GM23338 (cell line): Measurements from ENCODE around the gene DDX41. TPM values are rescaled to one million over a fixed set of nuclear protein-coding genes. Genes with fewer than 3 reads are reported as not detected.
A peak's percentile ranks its signal among the peaks of the same experiment; 100 is the strongest.

ENCODE experiments used
- ATAC-seq: fragments of 200-7000 bp; cut with Tn5 transposase; 3 replicates; pipeline ENCODE4 v1.9.1; 2020
- DNase-seq: peaks from one replicate; pipeline ENCODE4 v3.0.0-alpha.2; 2015; ENCODE audit warnings: low spot score
- H2AFZ ChIP-seq: fragments of 200-600 bp; sonication (generic); 2 replicates; pipeline ENCODE4 v1.8.0; 2016; ENCODE audit warnings: antibody characterized with exemption, mild to moderate bottlenecking, moderate library complexity
- H3F3A ChIP-seq: fragments of 200-600 bp; sonication (generic); replicated peaks from 2 replicates; pipeline ENCODE4 v1.8.0; 2017; ENCODE audit warnings: antibody characterized with exemption, mixed run types, low read depth
- H3K27ac ChIP-seq: fragments of 200-600 bp; sonication (generic); 2 replicates; pipeline ENCODE4 v1.6.1; 2016; ENCODE audit warnings: low read depth
- H3K27me3 ChIP-seq: fragments of 200-600 bp; sonication (generic); 2 replicates; pipeline ENCODE4 v1.8.0; 2016; ENCODE audit warnings: mild to moderate bottlenecking, mixed run types, moderate library complexity; ENCODE audit not compliant: insufficient read depth
- H3K36me3 ChIP-seq: fragments of 200-600 bp; sonication (generic); 2 replicates; pipeline ENCODE4 v1.8.0; 2016; ENCODE audit warnings: mild to moderate bottlenecking; ENCODE audit not compliant: insufficient read depth
- H3K4me1 ChIP-seq: fragments of 200-600 bp; sonication (generic); 2 replicates; pipeline ENCODE4 v1.8.0; 2016; ENCODE audit warnings: mild to moderate bottlenecking, moderate library complexity; ENCODE audit not compliant: insufficient read depth
- H3K4me2 ChIP-seq: fragments of 200-600 bp; sonication (generic); 2 replicates; pipeline ENCODE4 v1.7.1; 2017; ENCODE audit warnings: mixed run types
- H3K4me3 ChIP-seq: fragments of 200-600 bp; sonication (generic); 2 replicates; pipeline ENCODE4 v1.6.1; 2016; ENCODE audit warnings: mixed run types
- H3K79me2 ChIP-seq: fragments of 200-600 bp; sonication (generic); replicated peaks from 2 replicates; pipeline ENCODE4 v1.8.0; 2017; ENCODE audit warnings: mild to moderate bottlenecking; ENCODE audit not compliant: insufficient read depth
- H3K9me2 ChIP-seq: fragments of 200-600 bp; sonication (generic); 2 replicates; pipeline ENCODE4 v1.8.0; 2017; ENCODE audit not compliant: insufficient read depth
- H4K20me1 ChIP-seq: fragments of 200-600 bp; sonication (generic); replicated peaks from 2 replicates; pipeline ENCODE4 v1.8.0; 2017; ENCODE audit warnings: mild to moderate bottlenecking; ENCODE audit not compliant: insufficient read depth
- H3K27ac Mint-ChIP-seq: 2 replicates; pipeline ENCODE4 v1.8.0; 2020; ENCODE audit warnings: inconsistent platforms, mild to moderate bottlenecking, moderate library complexity, mixed read lengths
- H3K27me3 Mint-ChIP-seq: 3 replicates; pipeline ENCODE4 v1.8.0; 2022; ENCODE audit warnings: low read depth, mild to moderate bottlenecking, moderate library complexity, mixed read lengths, inconsistent platforms; ENCODE audit not compliant: insufficient read depth, poor library complexity
- H3K36me3 Mint-ChIP-seq: 3 replicates; pipeline ENCODE4 v1.8.0; 2021; ENCODE audit warnings: low read depth, mild to moderate bottlenecking, inconsistent platforms, moderate library complexity, mixed read lengths
- H3K4me1 Mint-ChIP-seq: 3 replicates; pipeline ENCODE4 v1.8.0; 2020; ENCODE audit warnings: mild to moderate bottlenecking, inconsistent platforms, mixed read lengths
- H3K4me3 Mint-ChIP-seq: 3 replicates; pipeline ENCODE4 v1.8.0; 2021; ENCODE audit warnings: moderate library complexity, mild to moderate bottlenecking, inconsistent platforms, mixed read lengths
- H3K9me3 Mint-ChIP-seq: 3 replicates; pipeline ENCODE4 v1.8.0; 2020; ENCODE audit warnings: moderate library complexity, mild to moderate bottlenecking, inconsistent platforms, mixed read lengths
- CTCF ChIP-seq, 2 experiments: fragments of 200-600 bp in 1 of 2; sonication (generic) in 1 of 2; conservative IDR thresholded peaks; 2 replicates each; pipeline versions ENCODE4 v1.5.1 to v1.6.1; 2016 to 2017; ENCODE audit warnings: antibody characterized with exemption in 2 of 2, low read depth in 2 of 2, mild to moderate bottlenecking in 2 of 2, moderate library complexity in 1 of 2
- ETS1 ChIP-seq: IDR thresholded peaks from 2 replicates; pipeline ENCODE4 v1.6.1; 2016; ENCODE audit warnings: antibody characterized with exemption
- EZH2 ChIP-seq: fragments of 200-600 bp; sonication (generic); IDR thresholded peaks from one replicate; pipeline ENCODE4 v1.8.0; 2017; ENCODE audit warnings: antibody characterized with exemption, mild to moderate bottlenecking, low read depth; ENCODE audit not compliant: unreplicated experiment
- EZH2phosphoT487 ChIP-seq: fragments of 200-600 bp; sonication (generic); IDR thresholded peaks from one replicate; pipeline ENCODE4 v1.8.1; 2018; ENCODE audit warnings: antibody characterized with exemption; ENCODE audit not compliant: unreplicated experiment
- JUNB ChIP-seq: IDR thresholded peaks from one replicate; pipeline ENCODE4 v1.6.1; 2016; ENCODE audit warnings: antibody characterized with exemption; ENCODE audit not compliant: unreplicated experiment
- POLR2AphosphoS5 ChIP-seq: IDR thresholded peaks from 2 replicates; pipeline ENCODE4 v1.6.1; 2016; ENCODE audit warnings: antibody characterized with exemption, low read depth
- REST ChIP-seq: IDR thresholded peaks from one replicate; pipeline ENCODE4 v1.6.1; 2018; ENCODE audit warnings: antibody characterized with exemption; ENCODE audit not compliant: unreplicated experiment
- ZNF331 ChIP-seq: fragments of 250-450 bp; sonication (Bioruptor Pico); IDR thresholded peaks from 2 replicates; pipeline ENCODE4 v1.5.0; 2020; ENCODE audit warnings: low read depth, mild to moderate bottlenecking, moderate library complexity
- polyA plus RNA-seq: library from polyadenylated mRNA; unstranded; fragments of >200 nt; fragmentation: Nextera tagmentation; extraction: Ambion mirVana; gene quantifications from 2 replicates; pipeline ENCODE4 v1.2.1, GENCODE V29; 2016
- total RNA-seq: library from RNA; depleted of rRNA; stranded (reverse); fragments of >200 nt; shearing (Covaris generic); gene quantifications from 2 replicates; pipeline ENCODE4 v1.2.3, GENCODE V29; 2014

The DDX41 gene
- total and polyA plus RNA-seq, 2 experiments from 2014 or later: 67.1 to 139 TPM

GRCh38 chr5:177547736-177548135 lies 31.0 kb upstream of the DDX41 start (continued):
- TF ChIP-seq POLR2AphosphoS5: no peak
- no peak for TF ChIP-seq EZH2phosphoT487
- no peak for TF ChIP-seq REST
- TF ChIP-seq EZH2: no peak
- TF ChIP-seq ZNF331 (CRISPR knock-in tag): no peak
- TF ChIP-seq ETS1: no peak
- no peak for TF ChIP-seq CTCF (conservative IDR thresholded peaks at IDR 0.05; ENCODE audit: low read depth in 2 of 2)
- no peak for TF ChIP-seq JUNB

DNA sequence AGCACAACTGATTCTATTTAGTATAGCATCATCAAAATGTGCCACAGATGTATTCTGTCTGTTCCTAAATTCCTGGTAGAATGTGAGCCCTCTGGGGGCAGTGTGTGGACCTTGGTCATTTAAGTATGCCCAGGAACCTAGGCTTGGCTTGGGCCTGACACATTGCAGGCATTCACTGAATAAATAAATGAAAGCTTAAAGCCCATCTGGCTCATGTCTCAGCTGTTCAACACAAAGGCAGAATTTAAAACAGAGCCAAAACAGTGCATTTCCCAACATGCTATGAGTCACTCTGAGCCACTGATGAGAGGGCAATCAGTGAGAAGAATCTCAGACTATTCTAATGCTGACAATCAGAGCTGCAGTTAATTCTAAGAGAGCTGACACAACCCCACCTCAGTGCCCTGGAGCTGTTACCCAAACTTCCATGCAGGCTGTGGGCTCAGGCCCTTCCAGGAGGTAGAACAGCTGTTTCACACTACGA lies 29.5 kb upstream of the DDX41 start:
- Histone ChIP-seq H3K9me2 (no peaks in the 10 kb centered on the region), H3K4me3 (no peak overlapping the region), H4K20me1 (peaks cover 68% of the 10 kb centered on the region), H3K4me1 (no peaks in the 10 kb centered on the region), H3F3A (0 out of 2 replicates have a peak, but pooled peaks cover 6% of the 10 kb centered on the region), H3K4me2 (no peak overlapping the region), H3K27ac (peak overlapping the region; percentile 55; the same call in 1 of the 2 replicates), H2AFZ (no peak overlapping the region), H3K36me3 (0 out of 2 replicates have a peak, but pooled peaks cover 2% of the 10 kb centered on the region), H3K27me3 (no peaks in the 10 kb centered on the region), H3K79me2 (peaks cover 96% of the 10 kb centered on the region)
- peak; percentile 38; the same call in 2 of the 3 replicates for ATAC-seq
- Mint-ChIP-seq H3K4me1 (peaks cover 9% of the 10 kb centered on the region; the same call in 2 of the 3 replicates), H3K27me3 (peaks cover 3% of the 10 kb centered on the region), H3K4me3 (no peak overlapping the region), H3K27ac (no peak overlapping the region), H3K9me3 (no peaks in the 10 kb centered on the region), H3K36me3 (peaks cover 20% of the 10 kb centered on the region; the same call in 2 of the 3 replicates)
- DNase-seq: no peak
- TF ChIP-seq EZH2: no peak
